Endothelial cell of umbilical vein (primary cell): ENCODE results near the gene EYS. TPM values are rescaled to one million over a fixed set of nuclear protein-coding genes. Genes with fewer than 3 reads are reported as not detected.

Experiments used
- BruUV-seq: library from RNA; stranded (reverse); fragments of 400-500 nt; replicated peaks from 2 replicates; lab custom pipeline; 2021; lab: Mats Ljungman, UMichigan
- CTCF ChIA-PET: fragments of 300-600, 350-600 bp; sonication (Branson Sonifier 250); formaldehyde crosslinking; loops from one replicate; lab custom pipeline; 2021; ENCODE audit warnings: antibody characterized with exemption, inconsistent platforms; lab: Charles Lee
- POLR2A ChIA-PET: fragments of 300-600, 350-600 bp; sonication (Branson Sonifier 250); formaldehyde crosslinking; loops from one replicate; lab custom pipeline; 2021; ENCODE audit warnings: antibody characterized with exemption, inconsistent platforms; lab: Charles Lee
- DNase-seq: peaks from one replicate; pipeline ENCODE4 v3.0.0-alpha.2; 2011; ENCODE audit warnings: low read depth, low spot score
- FAIRE-seq: peaks from 2 replicates; lab custom pipeline; 2011; peaks lifted over from hg19 to GRCh38; lab: Jason Lieb, UNC
- H2AFZ ChIP-seq: 2 replicates; pipeline ENCODE4 v1.6.0; 2012; ENCODE audit warnings: low read depth, low read length, control low read depth, inconsistent platforms
- H3K27ac ChIP-seq: 2 replicates; pipeline ENCODE4 v1.5.1; 2011; ENCODE audit warnings: low read depth, mild to moderate bottlenecking, control low read depth, low read length, moderate library complexity; ENCODE audit not compliant: insufficient read depth
- H3K27me3 ChIP-seq, 2 experiments: 2 replicates each; pipeline versions ENCODE4 v1.6.0 to v1.6.1; 2011; ENCODE audit warnings: low read length in 2 of 2, mixed read lengths in 1 of 2; ENCODE audit not compliant: control insufficient read depth in 2 of 2, insufficient read depth in 2 of 2
- H3K36me3 ChIP-seq, 2 experiments: 2 replicates in 1 of 2; 3 replicates in 1 of 2; pipeline ENCODE4 v1.5.1; 2011; ENCODE audit warnings: low read length in 2 of 2, mild to moderate bottlenecking in 1 of 2, moderate library complexity in 1 of 2; ENCODE audit not compliant: control insufficient read depth in 2 of 2, insufficient read depth in 2 of 2; ENCODE audit errors: extremely low read depth in 1 of 2
- H3K4me1 ChIP-seq: 3 replicates; pipeline ENCODE4 v1.5.1; 2011; ENCODE audit warnings: mild to moderate bottlenecking, low read length; ENCODE audit not compliant: control insufficient read depth, insufficient read depth; ENCODE audit errors: extremely low read depth
- H3K4me2 ChIP-seq: 2 replicates; pipeline ENCODE4 v1.6.1; 2011; ENCODE audit warnings: low read length, control low read depth, mixed read lengths; ENCODE audit not compliant: insufficient read depth
- H3K4me3 ChIP-seq, 3 experiments: fragments of 200-600 bp in 1 of 3; sonication (generic), shearing (Covaris generic) in 1 of 3; replicated peaks in 1 of 3; 2 replicates each; pipeline ENCODE4 v1.5.1; 2011 to 2016; ENCODE audit warnings: control low read depth in 3 of 3, low read length in 3 of 3, mild to moderate bottlenecking in 2 of 3, inconsistent platforms in 1 of 3, low read depth in 1 of 3, moderate library complexity in 1 of 3; ENCODE audit not compliant: insufficient read depth in 1 of 3
- H3K79me2 ChIP-seq: 2 replicates; pipeline ENCODE4 v1.6.0; 2012; ENCODE audit warnings: low read length, inconsistent platforms; ENCODE audit not compliant: control insufficient read depth, insufficient read depth
- H3K9ac ChIP-seq: replicated peaks from 2 replicates; pipeline ENCODE3; 2011; ENCODE audit warnings: low read length, control low read depth; ENCODE audit not compliant: insufficient read depth; ENCODE audit errors: extremely low read depth
- H3K9me1 ChIP-seq: replicated peaks from 3 replicates; pipeline ENCODE4 v1.6.0; 2011; ENCODE audit warnings: mild to moderate bottlenecking, low read length; ENCODE audit not compliant: control insufficient read depth, insufficient read depth; ENCODE audit errors: extremely low read depth
- H3K9me3 ChIP-seq: replicated peaks from 2 replicates; pipeline ENCODE4 v1.5.1; 2012; ENCODE audit warnings: low read length, inconsistent platforms; ENCODE audit not compliant: control insufficient read depth, insufficient read depth
- H4K20me1 ChIP-seq: replicated peaks from 2 replicates; pipeline ENCODE3; 2011; ENCODE audit warnings: mild to moderate bottlenecking, low read length; ENCODE audit not compliant: control insufficient read depth, insufficient read depth; ENCODE audit errors: extremely low read depth
- EZH2 ChIP-seq: IDR thresholded peaks from 2 replicates; pipeline ENCODE4 v1.6.1; 2012; ENCODE audit warnings: borderline replicate concordance, low read depth, mild to moderate bottlenecking, moderate library complexity, low read length, inconsistent platforms; ENCODE audit not compliant: severe bottlenecking
- FOS ChIP-seq: IDR thresholded peaks from 2 replicates; pipeline ENCODE4 v1.6.1; 2011; ENCODE audit warnings: mild to moderate bottlenecking, low read length, moderate library complexity, borderline replicate concordance; ENCODE audit not compliant: insufficient read depth
- GATA2 ChIP-seq: IDR thresholded peaks from 2 replicates; pipeline ENCODE4 v1.7.0; 2011; ENCODE audit warnings: low read depth, mild to moderate bottlenecking, moderate library complexity, mixed read lengths, low read length; ENCODE audit not compliant: insufficient read length, insufficient read depth
- JUN ChIP-seq: IDR thresholded peaks from 2 replicates; pipeline ENCODE4 v1.6.1; 2011; ENCODE audit warnings: borderline replicate concordance, low read depth; ENCODE audit not compliant: insufficient read length, insufficient read depth
- MYC ChIP-seq: IDR thresholded peaks from one replicate; pipeline ENCODE4 v1.6.1; 2011; ENCODE audit warnings: mild to moderate bottlenecking, low read depth, low read length
- POLR2A ChIP-seq: IDR thresholded peaks from 2 replicates; pipeline ENCODE4 v1.6.1; 2012; ENCODE audit warnings: low read depth, mild to moderate bottlenecking, control low read depth, low read length
- POLR2AphosphoS5 ChIP-seq: IDR thresholded peaks from 2 replicates; pipeline ENCODE4 v1.6.1; 2012; ENCODE audit warnings: low read depth, mild to moderate bottlenecking, control low read depth, low read length, moderate library complexity; ENCODE audit not compliant: insufficient read depth
- dilution Hi-C: fragments of 300-500 bp; cut with MboI; formaldehyde crosslinking; loops from one replicate; pipeline ENCODE4 v1.15.0; 2019; ENCODE audit warnings: low sequenced_read_pairs; ENCODE audit not compliant: extremely low pct_ligation_motif_present
- intact Hi-C: fragments of 100-400 bp; cut with micrococcal nuclease; formaldehyde crosslinking; loops from one replicate; pipeline ENCODE4 v1.10.0; 2022
- polyA plus RNA-seq, 4 experiments: library from polyadenylated mRNA; depleted of rRNA in 3 of 4; stranded (reverse) in 3 of 4; unstranded in 1 of 4; fragments of >200 nt; gene quantifications; 2 replicates each; pipeline versions ENCODE4 v1.2.1 to v1.2.3, GENCODE V29; 2011 to 2012; ENCODE audit warnings: missing spikeins in 1 of 4
- total RNA-seq: library from RNA; stranded (reverse); gene quantifications from 2 replicates; pipeline ENCODE4 v1.2.3, GENCODE V29; 2021
- TF ChIP-seq, protein P1 (sequence below): IDR thresholded peaks from 2 replicates; pipeline ENCODE4 v1.6.1; 2011; ENCODE audit not compliant: insufficient read depth, insufficient read length
- TF ChIP-seq, protein P2 (sequence below), 2 donors: IDR thresholded peaks; 1 replicate in 1 of 2; 2 replicates in 1 of 2; pipeline ENCODE4 v1.5.1; 2011; ENCODE audit warnings: low read length in 2 of 2, mild to moderate bottlenecking in 2 of 2, moderate library complexity in 2 of 2, control low read depth in 1 of 2, inconsistent platforms in 1 of 2, low read depth in 1 of 2; ENCODE audit not compliant: insufficient read depth in 1 of 2; ENCODE audit errors: extremely low read depth in 1 of 2

Gene EYS
- total and polyA plus RNA-seq, 2 donors (not counting 3 experiments of a cell fraction or from before 2014, with no cell fraction given) = 0.01 to 0.27 TPM

GRCh38 chr6:65566117-65566516 is 140.9 kb downstream of the EYS start:
- no peaks in the 10 kb centered on the region for H3K4me1 ChIP-seq
- DNase-seq = no peak
- H3K9me1 ChIP-seq = no peaks in the 10 kb centered on the region
- TF ChIP-seq POLR2AphosphoS5 = no peak
- TF ChIP-seq EZH2 = no peak
- TF ChIP-seq, protein P1, sequence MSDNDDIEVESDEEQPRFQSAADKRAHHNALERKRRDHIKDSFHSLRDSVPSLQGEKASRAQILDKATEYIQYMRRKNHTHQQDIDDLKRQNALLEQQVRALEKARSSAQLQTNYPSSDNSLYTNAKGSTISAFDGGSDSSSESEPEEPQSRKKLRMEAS = no peak
- TF ChIP-seq, protein P2, sequence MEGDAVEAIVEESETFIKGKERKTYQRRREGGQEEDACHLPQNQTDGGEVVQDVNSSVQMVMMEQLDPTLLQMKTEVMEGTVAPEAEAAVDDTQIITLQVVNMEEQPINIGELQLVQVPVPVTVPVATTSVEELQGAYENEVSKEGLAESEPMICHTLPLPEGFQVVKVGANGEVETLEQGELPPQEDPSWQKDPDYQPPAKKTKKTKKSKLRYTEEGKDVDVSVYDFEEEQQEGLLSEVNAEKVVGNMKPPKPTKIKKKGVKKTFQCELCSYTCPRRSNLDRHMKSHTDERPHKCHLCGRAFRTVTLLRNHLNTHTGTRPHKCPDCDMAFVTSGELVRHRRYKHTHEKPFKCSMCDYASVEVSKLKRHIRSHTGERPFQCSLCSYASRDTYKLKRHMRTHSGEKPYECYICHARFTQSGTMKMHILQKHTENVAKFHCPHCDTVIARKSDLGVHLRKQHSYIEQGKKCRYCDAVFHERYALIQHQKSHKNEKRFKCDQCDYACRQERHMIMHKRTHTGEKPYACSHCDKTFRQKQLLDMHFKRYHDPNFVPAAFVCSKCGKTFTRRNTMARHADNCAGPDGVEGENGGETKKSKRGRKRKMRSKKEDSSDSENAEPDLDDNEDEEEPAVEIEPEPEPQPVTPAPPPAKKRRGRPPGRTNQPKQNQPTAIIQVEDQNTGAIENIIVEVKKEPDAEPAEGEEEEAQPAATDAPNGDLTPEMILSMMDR (IDR thresholded peaks at IDR 0.05; ENCODE audit: extremely low read depth in 1 of 2, insufficient read depth in 1 of 2, low read depth in 1 of 2, low read length in 2 of 2) = no peak
- TF ChIP-seq GATA2 = no peak
- TF ChIP-seq FOS = no peak
- TF ChIP-seq POLR2A = no peak
- TF ChIP-seq JUN = no peak
- TF ChIP-seq MYC = no peak
- intact Hi-C loops = no loop called here
- no peak overlapping the region for H2AFZ ChIP-seq
- no peaks in the 10 kb centered on the region for H3K36me3 ChIP-seq
- dilution Hi-C loops = no loop called here
- no peaks in the 10 kb centered on the region for H3K9me3 ChIP-seq
- CTCF ChIA-PET = no interaction called here
- H3K4me2 ChIP-seq = no peak overlapping the region
- no peak overlapping the region for H3K9ac ChIP-seq
- no peaks in the 10 kb centered on the region for H3K27me3 ChIP-seq
- no peak for FAIRE-seq
- no peak overlapping the region for H3K27ac ChIP-seq
- BruUV-seq = no TSS peak
- no peaks in the 10 kb centered on the region for H3K79me2 ChIP-seq
- no peak overlapping the region for H3K4me3 ChIP-seq
- no peaks in the 10 kb centered on the region for H4K20me1 ChIP-seq
- POLR2A ChIA-PET = no interaction called here
